HEK293 (cell line): ENCODE results near the gene PRKAR2B.

ENCODE experiments used
- CTCF ChIP-seq: fragments of 450-650 bp; formaldehyde crosslinking; IDR thresholded peaks from 2 replicates; pipeline ENCODE4 v1.5.1; 2016; ENCODE audit warnings: missing biosample characterization, missing genetic modification characterization
- ZNF623 ChIP-seq: fragments of 450-650 bp; formaldehyde crosslinking; IDR thresholded peaks from 2 replicates; pipeline ENCODE4 v1.5.1; 2016; ENCODE audit warnings: missing biosample characterization, missing genetic modification characterization

GRCh38 chr7:107020400-107020799 is 24.1 kb upstream of the PRKAR2B start:
- no peak for TF ChIP-seq ZNF623
- TF ChIP-seq CTCF (tag by site-specific recombination) = no peak
